GM23338 (cell line): ENCODE data around the gene FAM13A. TPM values are rescaled to one million over a fixed set of nuclear protein-coding genes. Genes with fewer than 3 reads are reported as not detected.
A peak's percentile ranks its signal among the peaks of the same experiment; 100 is the strongest.

ENCODE experiments used
- ATAC-seq: fragments of 200-7000 bp; cut with Tn5 transposase; 3 replicates; pipeline ENCODE4 v1.9.1; 2020
- DNase-seq: peaks from one replicate; pipeline ENCODE4 v3.0.0-alpha.2; 2015; ENCODE audit warnings: low spot score
- H2AFZ ChIP-seq: fragments of 200-600 bp; sonication (generic); 2 replicates; pipeline ENCODE4 v1.8.0; 2016; ENCODE audit warnings: antibody characterized with exemption, mild to moderate bottlenecking, moderate library complexity
- H3F3A ChIP-seq: fragments of 200-600 bp; sonication (generic); replicated peaks from 2 replicates; pipeline ENCODE4 v1.8.0; 2017; ENCODE audit warnings: antibody characterized with exemption, mixed run types, low read depth
- H3K27ac ChIP-seq: fragments of 200-600 bp; sonication (generic); 2 replicates; pipeline ENCODE4 v1.6.1; 2016; ENCODE audit warnings: low read depth
- H3K27me3 ChIP-seq: fragments of 200-600 bp; sonication (generic); 2 replicates; pipeline ENCODE4 v1.8.0; 2016; ENCODE audit warnings: mild to moderate bottlenecking, mixed run types, moderate library complexity; ENCODE audit not compliant: insufficient read depth
- H3K36me3 ChIP-seq: fragments of 200-600 bp; sonication (generic); 2 replicates; pipeline ENCODE4 v1.8.0; 2016; ENCODE audit warnings: mild to moderate bottlenecking; ENCODE audit not compliant: insufficient read depth
- H3K4me1 ChIP-seq: fragments of 200-600 bp; sonication (generic); 2 replicates; pipeline ENCODE4 v1.8.0; 2016; ENCODE audit warnings: mild to moderate bottlenecking, moderate library complexity; ENCODE audit not compliant: insufficient read depth
- H3K4me2 ChIP-seq: fragments of 200-600 bp; sonication (generic); 2 replicates; pipeline ENCODE4 v1.7.1; 2017; ENCODE audit warnings: mixed run types
- H3K4me3 ChIP-seq: fragments of 200-600 bp; sonication (generic); 2 replicates; pipeline ENCODE4 v1.6.1; 2016; ENCODE audit warnings: mixed run types
- H3K79me2 ChIP-seq: fragments of 200-600 bp; sonication (generic); replicated peaks from 2 replicates; pipeline ENCODE4 v1.8.0; 2017; ENCODE audit warnings: mild to moderate bottlenecking; ENCODE audit not compliant: insufficient read depth
- H3K9me2 ChIP-seq: fragments of 200-600 bp; sonication (generic); 2 replicates; pipeline ENCODE4 v1.8.0; 2017; ENCODE audit not compliant: insufficient read depth
- H4K20me1 ChIP-seq: fragments of 200-600 bp; sonication (generic); replicated peaks from 2 replicates; pipeline ENCODE4 v1.8.0; 2017; ENCODE audit warnings: mild to moderate bottlenecking; ENCODE audit not compliant: insufficient read depth
- H3K27ac Mint-ChIP-seq: 2 replicates; pipeline ENCODE4 v1.8.0; 2020; ENCODE audit warnings: inconsistent platforms, mild to moderate bottlenecking, moderate library complexity, mixed read lengths
- H3K27me3 Mint-ChIP-seq: 3 replicates; pipeline ENCODE4 v1.8.0; 2022; ENCODE audit warnings: low read depth, mild to moderate bottlenecking, moderate library complexity, mixed read lengths, inconsistent platforms; ENCODE audit not compliant: insufficient read depth, poor library complexity
- H3K36me3 Mint-ChIP-seq: 3 replicates; pipeline ENCODE4 v1.8.0; 2021; ENCODE audit warnings: low read depth, mild to moderate bottlenecking, inconsistent platforms, moderate library complexity, mixed read lengths
- H3K4me1 Mint-ChIP-seq: 3 replicates; pipeline ENCODE4 v1.8.0; 2020; ENCODE audit warnings: mild to moderate bottlenecking, inconsistent platforms, mixed read lengths
- H3K4me3 Mint-ChIP-seq: 3 replicates; pipeline ENCODE4 v1.8.0; 2021; ENCODE audit warnings: moderate library complexity, mild to moderate bottlenecking, inconsistent platforms, mixed read lengths
- H3K9me3 Mint-ChIP-seq: 3 replicates; pipeline ENCODE4 v1.8.0; 2020; ENCODE audit warnings: moderate library complexity, mild to moderate bottlenecking, inconsistent platforms, mixed read lengths
- CREB1 ChIP-seq: fragments of 250-450 bp; sonication (Bioruptor Pico); IDR thresholded peaks from 2 replicates; pipeline ENCODE4 v1.5.0; 2020; ENCODE audit warnings: low read depth, mild to moderate bottlenecking, moderate library complexity
- ETS1 ChIP-seq: IDR thresholded peaks from 2 replicates; pipeline ENCODE4 v1.6.1; 2016; ENCODE audit warnings: antibody characterized with exemption
- EZH2 ChIP-seq: fragments of 200-600 bp; sonication (generic); IDR thresholded peaks from one replicate; pipeline ENCODE4 v1.8.0; 2017; ENCODE audit warnings: antibody characterized with exemption, mild to moderate bottlenecking, low read depth; ENCODE audit not compliant: unreplicated experiment
- JUNB ChIP-seq: IDR thresholded peaks from one replicate; pipeline ENCODE4 v1.6.1; 2016; ENCODE audit warnings: antibody characterized with exemption; ENCODE audit not compliant: unreplicated experiment
- POLR2AphosphoS5 ChIP-seq: IDR thresholded peaks from 2 replicates; pipeline ENCODE4 v1.6.1; 2016; ENCODE audit warnings: antibody characterized with exemption, low read depth
- REST ChIP-seq: IDR thresholded peaks from one replicate; pipeline ENCODE4 v1.6.1; 2018; ENCODE audit warnings: antibody characterized with exemption; ENCODE audit not compliant: unreplicated experiment
- STAT1 ChIP-seq: IDR thresholded peaks from one replicate; pipeline ENCODE4 v1.6.1; 2016; ENCODE audit warnings: antibody characterized with exemption; ENCODE audit not compliant: unreplicated experiment
- ZNF331 ChIP-seq: fragments of 250-450 bp; sonication (Bioruptor Pico); IDR thresholded peaks from 2 replicates; pipeline ENCODE4 v1.5.0; 2020; ENCODE audit warnings: low read depth, mild to moderate bottlenecking, moderate library complexity
- polyA plus RNA-seq: library from polyadenylated mRNA; unstranded; fragments of >200 nt; fragmentation: Nextera tagmentation; extraction: Ambion mirVana; gene quantifications from 2 replicates; pipeline ENCODE4 v1.2.1, GENCODE V29; 2016
- total RNA-seq: library from RNA; depleted of rRNA; stranded (reverse); fragments of >200 nt; shearing (Covaris generic); gene quantifications from 2 replicates; pipeline ENCODE4 v1.2.3, GENCODE V29; 2014

FAM13A gene
- total and polyA plus RNA-seq, 2 experiments from 2014 or later: 13.9 to 28.4 TPM

DNA sequence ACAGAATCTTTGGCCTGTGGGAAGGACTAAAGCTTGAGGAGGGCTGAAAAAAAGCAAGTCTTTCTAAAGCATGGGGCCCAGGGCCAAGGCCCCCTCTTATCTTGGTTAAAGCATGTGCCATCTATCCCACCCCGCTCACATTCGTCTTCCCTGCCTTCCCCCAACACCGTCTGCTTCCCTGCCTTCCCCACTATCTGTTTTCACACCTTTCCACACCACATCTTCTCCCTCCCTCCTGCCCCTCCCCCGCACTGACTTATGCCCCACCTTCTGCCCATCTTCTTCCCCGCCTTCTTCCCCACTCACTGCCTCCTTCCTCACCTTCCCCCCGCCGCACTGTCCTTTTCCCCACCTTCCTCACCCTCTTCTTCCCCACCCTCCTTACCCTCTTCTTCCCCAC is 358.5 kb downstream of the FAM13A start:
- Mint-ChIP-seq H3K36me3 (no peaks in the 10 kb centered on the region), H3K4me3 (peak overlapping the region; percentile 78; the same call in 1 of the 3 replicates), H3K27me3 (peaks cover 6% of the 10 kb centered on the region), H3K27ac (no peak overlapping the region), H3K4me1 (peaks cover 2% of the 10 kb centered on the region; the same call in 2 of the 3 replicates), H3K9me3 (no peaks in the 10 kb centered on the region)
- Histone ChIP-seq H3K4me2 (peak overlapping the region; percentile 81; the same call in 1 of the 2 replicates), H3F3A (no peaks in the 10 kb centered on the region), H3K27ac (no peak overlapping the region), H3K27me3 (peaks cover 5% of the 10 kb centered on the region; the same call in 1 of the 2 replicates), H3K79me2 (no peaks in the 10 kb centered on the region), H3K36me3 (no peaks in the 10 kb centered on the region), H3K4me1 (no peaks in the 10 kb centered on the region), H3K4me3 (no peak overlapping the region), H2AFZ (0 out of 2 replicates have a peak overlapping the region, but pooled peaks have one; percentile 87), H4K20me1 (no peaks in the 10 kb centered on the region), H3K9me2 (no peaks in the 10 kb centered on the region)
- TF ChIP-seq EZH2 (no peak), REST (no peak), ZNF331 (CRISPR knock-in tag) (no peak), STAT1 (no peak), POLR2AphosphoS5 (no peak)
- DNase-seq: no peak
- ATAC-seq: no peak

GRCh38 chr4:88697588-88698329 is 359.2 kb downstream of the FAM13A start, which contains the start of gene NAP1L5:
Gene NAP1L5 (minus strand): TSS chr4:88697829. CDS start chr4:88697754, 75 bp downstream.
- Histone ChIP-seq H3K36me3 (no peaks in the 10 kb centered on the region), H3K4me1 (no peaks in the 10 kb centered on the region), H3K79me2 (no peaks in the 10 kb centered on the region), H3K27ac (no peak within 1 kb of the TSS), H3K27me3 (peaks cover 5% of the 10 kb centered on the region; the same call in 1 of the 2 replicates), H4K20me1 (no peaks in the 10 kb centered on the region), H3F3A (no peaks in the 10 kb centered on the region), H3K9me2 (no peaks in the 10 kb centered on the region), H2AFZ (peak within 1 kb of the TSS; percentile 87), H3K4me3 (peak within 1 kb of the TSS; percentile 59), H3K4me2 (peak within 1 kb of the TSS; percentile 81)
- Mint-ChIP-seq H3K4me3 (peak within 1 kb of the TSS; percentile 78), H3K36me3 (no peaks in the 10 kb centered on the region), H3K27ac (no peak within 1 kb of the TSS), H3K27me3 (peaks cover 6% of the 10 kb centered on the region), H3K4me1 (peaks cover 2% of the 10 kb centered on the region; the same call in 2 of the 3 replicates), H3K9me3 (no peaks in the 10 kb centered on the region)
- DNase-seq (peak; percentile 58), ATAC-seq (peak; percentile 88)
- TF ChIP-seq CREB1 (CRISPR knock-in tag) (peak; percentile 85), JUNB (no peak), ETS1 (no peak), REST (no peak), ZNF331 (CRISPR knock-in tag) (no peak)
